HepG2 (cell line): Measurements from ENCODE around the gene CYB5D1. TPM values are rescaled to one million over a fixed set of nuclear protein-coding genes. Genes with fewer than 3 reads are reported as not detected.

Experiments used
- ATAC-seq: fragments of 200-7000 bp; cut with Tn5 transposase; 3 replicates; pipeline ENCODE4 v1.9.1; 2020; ENCODE audit warnings: mild to moderate bottlenecking, moderate library complexity
- BruUV-seq: library from RNA; stranded (reverse); fragments of 400-500 nt; replicated peaks from 2 replicates; lab custom pipeline; 2021; lab: Mats Ljungman, UMichigan
- CTCF ChIA-PET: fragments of 300-600 bp; formaldehyde crosslinking; extraction: SDS; loops from one replicate; lab custom pipeline; 2021; ENCODE audit warnings: low total read pairs, inconsistent platforms, low intra/inter-chr PET ratio; lab: Yijun Ruan, JAX
- POLR2A ChIA-PET: fragments of 350-600 bp; sonication (Branson Sonifier 250); formaldehyde crosslinking; loops from one replicate; lab custom pipeline; 2020; ENCODE audit warnings: antibody characterized with exemption, inconsistent platforms; lab: Yijun Ruan, JAX
- DNase-seq: peaks from one replicate; pipeline ENCODE4 v3.0.0-alpha.2; 2015; ENCODE audit warnings: low spot score
- FAIRE-seq: peaks from 3 replicates; lab custom pipeline; 2011; peaks lifted over from hg19 to GRCh38; lab: Jason Lieb, UNC
- H2AFZ ChIP-seq: one replicate; pipeline ENCODE4 v1.6.1; 2011; ENCODE audit warnings: low read length, inconsistent platforms
- H3K27ac ChIP-seq: fragments of 300-600 bp; 3 replicates; pipeline ENCODE4 v1.8.0; 2011; ENCODE audit warnings: mixed run types, mild to moderate bottlenecking, mixed read lengths, low read length, inconsistent platforms; ENCODE audit not compliant: insufficient read depth; ENCODE audit errors: extremely low read length
- H3K27me3 ChIP-seq, 2 experiments: fragments of 200-600 bp in 1 of 2; 2 replicates in 1 of 2; 3 replicates in 1 of 2; pipeline versions ENCODE4 v1.6.0 to v1.8.0; 2011; ENCODE audit warnings: low read length in 2 of 2, mild to moderate bottlenecking in 2 of 2, moderate library complexity in 2 of 2, inconsistent platforms in 1 of 2; ENCODE audit not compliant: insufficient read depth in 2 of 2, control insufficient read depth in 1 of 2
- H3K36me3 ChIP-seq, 2 experiments: fragments of 200-600 bp in 1 of 2; replicated peaks in 1 of 2; 2 replicates in 1 of 2; 3 replicates in 1 of 2; pipeline versions ENCODE4 v1.5.1 to v1.8.0; 2011; ENCODE audit warnings: low read length in 2 of 2, inconsistent platforms in 1 of 2; ENCODE audit not compliant: insufficient read depth in 2 of 2, control insufficient read depth in 1 of 2
- H3K4me1 ChIP-seq: 2 replicates; pipeline ENCODE4 v1.5.1; 2012; ENCODE audit warnings: low read length, inconsistent platforms; ENCODE audit not compliant: insufficient read depth
- H3K4me2 ChIP-seq: 2 replicates; pipeline ENCODE4 v1.6.0; 2011; ENCODE audit warnings: low read depth, low read length, inconsistent platforms
- H3K4me3 ChIP-seq, 3 experiments: fragments of 200-600 bp in 1 of 3; sonication (generic), shearing (Covaris generic) in 1 of 3; replicated peaks in 1 of 3; 2 replicates each; pipeline ENCODE4 v1.5.1; 2011 to 2016; ENCODE audit warnings: low read length in 3 of 3, inconsistent platforms in 2 of 3, low read depth in 2 of 3, mild to moderate bottlenecking in 2 of 3, control low read depth in 1 of 3, mixed read lengths in 1 of 3; ENCODE audit not compliant: insufficient read depth in 1 of 3
- H3K79me2 ChIP-seq: one replicate; pipeline ENCODE4 v1.6.1; 2011; ENCODE audit warnings: low read length, inconsistent platforms; ENCODE audit not compliant: insufficient read depth
- H3K9ac ChIP-seq: 2 replicates; pipeline ENCODE4 v1.6.0; 2011; ENCODE audit warnings: mild to moderate bottlenecking, low read depth, low read length, inconsistent platforms; ENCODE audit not compliant: insufficient read depth
- H3K9me3 ChIP-seq: 2 replicates; pipeline ENCODE4 v1.5.1; 2012; ENCODE audit warnings: mild to moderate bottlenecking, low read length
- H4K20me1 ChIP-seq: 2 replicates; pipeline ENCODE4 v1.6.0; 2011; ENCODE audit warnings: inconsistent platforms, mild to moderate bottlenecking, low read length, moderate library complexity; ENCODE audit not compliant: insufficient read depth
- ARHGAP35 ChIP-seq: sonication (generic); formaldehyde crosslinking; IDR thresholded peaks from 2 replicates; pipeline ENCODE4 v1.9.0; 2022; ENCODE audit warnings: mild to moderate bottlenecking, inconsistent platforms, moderate library complexity, missing genetic modification reagents, borderline replicate concordance
- JDP2 ChIP-seq: sonication (generic); formaldehyde crosslinking; IDR thresholded peaks from 2 replicates; pipeline ENCODE4 v1.8.1; 2022; ENCODE audit warnings: missing genetic modification reagents, borderline replicate concordance
- JUNB ChIP-seq: sonication (generic); formaldehyde crosslinking; IDR thresholded peaks from 2 replicates; pipeline ENCODE4 v1.8.0; 2022; ENCODE audit warnings: missing genetic modification reagents, mild to moderate bottlenecking, borderline replicate concordance
- ZNF687 ChIP-seq: sonication (generic); formaldehyde crosslinking; IDR thresholded peaks from 2 replicates; pipeline ENCODE4 v1.5.1; 2020; ENCODE audit warnings: mild to moderate bottlenecking, missing genetic modification reagents, moderate library complexity
- WGBS: methylation state at CpG from one replicate; pipeline ENCODE4 v1.1.6; 2017; ENCODE audit warnings: low lambda C conversion rate; 5-methylcytosine and 5-hydroxymethylcytosine counted together
- in situ Hi-C: cut with HindIII; loops from 2 replicates; pipeline ENCODE4 v1.10.0; 2017; ENCODE audit warnings: low pct_unique_long_range_greater_than_20kb; ENCODE audit not compliant: extremely low pct_ligation_motif_present
- intact Hi-C: fragments of 100-400 bp; cut with micrococcal nuclease; formaldehyde crosslinking; loops from one replicate; pipeline ENCODE4 v1.10.0; 2022; ENCODE audit not compliant: unreplicated experiment
- polyA plus RNA-seq, 8 experiments: library from polyadenylated mRNA; depleted of rRNA in 3 of 8; stranded (reverse) in 7 of 8; unstranded in 1 of 8; fragments of >200 nt; fragmentation: Illumina TruSeq in 4 of 8; extraction: Trizol in 4 of 8; gene quantifications; 2 replicates each; pipeline versions ENCODE4 v1.2.1 to v1.2.3, GENCODE V29; 2011 to 2016; ENCODE audit warnings: low read depth in 4 of 8, missing spikeins in 1 of 8, mixed read lengths in 1 of 8; ENCODE audit not compliant: insufficient read depth in 1 of 8
- total RNA-seq, 5 experiments: library from RNA; depleted of rRNA; stranded (reverse); fragments of >200 nt; fragmentation: Illumina TruSeq; extraction: Trizol; gene quantifications; 2 replicates each; pipeline ENCODE4 v1.2.3, GENCODE V29; 2016; ENCODE audit warnings: low read depth in 1 of 5

Gene CYB5D1
- total and polyA plus RNA-seq, 2 of the 13 experiments (the other 11 are each of a cell fraction or from before 2014, with no cell fraction given) = 8.9 to 17.0 TPM

GRCh38 chr17:7822126-7822525, 35.7 kb upstream of the CYB5D1 start:
- Histone ChIP-seq H3K4me3 (no peak overlapping the region), H3K9me3 (no peaks in the 10 kb centered on the region), H3K27ac (no peak overlapping the region), H3K9ac (no peak overlapping the region), H2AFZ (no peak overlapping the region), H3K27me3 (peaks cover 1 to 47% of the 10 kb centered on the region in 2 experiments; a peak in 4 of 5 replicates), H3K36me3 (no peaks in the 10 kb centered on the region), H3K79me2 (no peaks in the 10 kb centered on the region), H4K20me1 (no peaks in the 10 kb centered on the region), H3K4me1 (no peaks in the 10 kb centered on the region), H3K4me2 (no peak overlapping the region)
- FAIRE-seq = no peak
- CTCF ChIA-PET = interaction anchor here (0.7 to 2.0 kb wide), 6 partner anchors 20 to 168 kb away, joined by 3 to 28 read pairs (median 8); partner anchors contain the start of genes CYB5D1 and NAA38
- TF ChIP-seq JUNB (CRISPR knock-in tag) = no peak
- TF ChIP-seq JDP2 (CRISPR knock-in tag) = no peak
- POLR2A ChIA-PET = no interaction called here
- 19% methylated on average over 11 of the region's 14 CpGs for WGBS
- no TSS peak for BruUV-seq
- DNase-seq = no peak
- intact Hi-C loops = loop anchor here (1.0 to 5.0 kb wide), 2 partner anchors 29 to 80 kb away; no protein-coding TSS in a partner anchor
- in situ Hi-C loops = loop anchor here (5.0 kb wide), 1 partner anchor 75 kb away; no protein-coding TSS in a partner anchor
- no peak for ATAC-seq

- CTCF ChIA-PET = interaction anchor here (1.0 to 2.0 kb wide), 5 partner anchors 28 to 166 kb away, joined by 4 to 28 read pairs (median 9); partner anchors contain the start of genes CYB5D1 and NAA38
- 59% methylated on average over 20 of the region's 20 CpGs for whole genome bisulfite sequencing
- intact Hi-C loops = loop anchor here (1.0 to 5.0 kb wide), 2 partner anchors 31 to 81 kb away; no protein-coding TSS in a partner anchor
- DNase-seq (no peak), FAIRE-seq (no peak)
- no peak overlapping the region for H3K27ac ChIP-seq
- H3K9me3 ChIP-seq = no peaks in the 10 kb centered on the region
- no peaks in the 10 kb centered on the region for H3K4me1 ChIP-seq
- peaks cover 0 to 36% of the 10 kb centered on the region in 2 experiments; a peak in 3 of 5 replicates for H3K27me3 ChIP-seq
- 0 out of 2 replicates have a peak, but pooled peaks have one; percentile 7 for TF ChIP-seq ZNF687 (CRISPR knock-in tag)
- TF ChIP-seq ARHGAP35 = no peak
- TF ChIP-seq, all 625 proteins: peak for 1
- Histone ChIP-seq H3K36me3 (no peaks in the 10 kb centered on the region), H3K4me2 (no peak overlapping the region), H4K20me1 (no peaks in the 10 kb centered on the region), H3K4me3 (no peak overlapping the region), H3K9ac (no peak overlapping the region), H2AFZ (no peak overlapping the region), H3K79me2 (no peaks in the 10 kb centered on the region)
- ATAC-seq = no peak
- BruUV-seq = no TSS peak
- POLR2A ChIA-PET = no interaction called here
- in situ Hi-C loops = loop anchor here (5.0 kb wide), 1 partner anchor 74 kb away; no protein-coding TSS in a partner anchor
These were observed 34.2 kb upstream of the CYB5D1 start for GRCh38 chr17:7823581-7824001.
